ENCODE data around the gene AKAIN1.
A peak's percentile ranks its signal among the peaks of the same experiment; 100 is the strongest.

Gene AKAIN1

GRCh38 chr18:5159080-5159479 is 38.0 kb downstream of the AKAIN1 start:
- DNase-seq (ENCODE audit: low spot score), result peak; percentile 58

GRCh38 chr18:5158587-5158986 is 38.5 kb downstream of the AKAIN1 start:
- DNase-seq (ENCODE audit: low spot score), result no peak

- DNase-seq (ENCODE audit: low spot score), result no peak
These were observed 38.9 kb downstream of the AKAIN1 start for GRCh38 chr18:5158172-5158571.

DNA sequence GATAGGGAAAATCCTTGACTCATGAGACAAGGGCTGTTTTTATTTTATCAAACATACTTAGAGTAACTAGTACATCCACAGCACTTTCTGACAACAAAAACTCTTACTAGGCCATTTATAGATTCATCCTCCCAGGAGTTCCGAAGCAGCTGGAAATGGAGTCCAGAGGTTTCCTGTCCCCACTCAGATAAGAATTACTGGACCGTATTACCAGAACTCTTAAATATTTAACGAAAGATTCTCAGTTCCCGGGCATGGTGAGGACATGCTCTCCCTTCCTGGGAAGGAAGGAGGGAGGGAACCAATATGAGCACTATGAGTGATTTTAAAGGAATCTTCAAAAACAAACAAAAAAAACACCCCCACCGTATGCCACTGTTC is 41.2 kb downstream of the AKAIN1 start:
- DNase-seq (ENCODE audit: low spot score), result no peak

GRCh38 chr18:5155218-5155906 is 41.7 kb downstream of the AKAIN1 start:
- DNase-seq (ENCODE audit: low spot score), result no peak

DNA sequence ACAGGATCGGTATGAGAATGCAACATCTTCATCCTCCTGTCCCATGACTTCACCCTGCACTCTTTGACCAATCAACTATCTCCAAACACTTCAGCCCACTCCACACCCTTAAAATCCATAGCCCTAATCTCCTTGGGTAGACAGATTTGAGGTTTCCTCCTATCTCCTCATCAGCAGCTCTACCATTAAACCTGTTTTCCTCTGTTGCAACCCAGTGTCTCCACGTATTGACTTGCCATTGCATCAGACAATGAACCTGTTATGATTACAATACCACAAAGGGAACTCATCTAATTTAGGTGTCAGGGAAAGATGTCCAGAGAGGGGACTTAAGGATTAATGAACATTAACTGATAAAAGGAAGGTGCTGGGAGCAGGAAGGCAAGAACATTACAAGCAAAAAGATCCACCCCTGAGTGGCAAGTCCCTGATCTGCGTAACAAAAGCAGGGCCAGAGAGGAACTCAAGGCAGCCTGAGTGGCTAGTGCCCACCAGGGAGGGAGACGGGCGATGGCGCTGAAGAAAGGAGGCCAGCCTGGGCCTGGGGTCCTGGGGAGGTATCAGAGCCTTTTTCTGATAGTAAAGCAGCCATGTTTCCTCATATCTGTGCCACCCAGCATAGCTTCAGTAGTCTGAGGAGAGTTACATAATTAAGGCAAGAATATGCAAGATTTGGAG is 44.6 kb downstream of the AKAIN1 start:
- no peak for DNase-seq (ENCODE audit: low spot score)

GRCh38 chr18:5150894-5151293 is 46.2 kb downstream of the AKAIN1 start:
- DNase-seq (ENCODE audit: low spot score), result no peak

DNA sequence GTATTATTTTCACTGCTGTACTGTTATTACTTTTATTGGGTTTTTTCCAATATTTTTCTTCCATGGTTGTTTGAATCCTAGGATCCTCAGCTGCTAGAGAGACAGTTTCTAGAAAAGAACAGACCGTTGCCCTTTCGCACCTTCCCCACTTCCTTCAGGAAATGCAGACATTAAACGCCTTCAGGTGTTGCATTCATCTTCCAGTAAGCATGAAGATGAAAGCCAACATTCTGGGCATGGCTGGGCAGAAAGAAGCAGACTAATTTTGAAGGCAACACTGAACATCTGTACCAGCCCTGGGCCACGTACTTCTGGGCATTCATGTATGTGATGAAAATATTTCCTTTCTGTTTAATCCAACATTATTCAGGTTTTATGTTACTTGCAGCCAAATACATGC is 51.0 kb downstream of the AKAIN1 start:
- DNase-seq (ENCODE audit: low spot score), result no peak

- DNase-seq (ENCODE audit: low spot score), result no peak
These were observed 51.8 kb downstream of the AKAIN1 start for GRCh38 chr18:5145168-5145825.

DNA sequence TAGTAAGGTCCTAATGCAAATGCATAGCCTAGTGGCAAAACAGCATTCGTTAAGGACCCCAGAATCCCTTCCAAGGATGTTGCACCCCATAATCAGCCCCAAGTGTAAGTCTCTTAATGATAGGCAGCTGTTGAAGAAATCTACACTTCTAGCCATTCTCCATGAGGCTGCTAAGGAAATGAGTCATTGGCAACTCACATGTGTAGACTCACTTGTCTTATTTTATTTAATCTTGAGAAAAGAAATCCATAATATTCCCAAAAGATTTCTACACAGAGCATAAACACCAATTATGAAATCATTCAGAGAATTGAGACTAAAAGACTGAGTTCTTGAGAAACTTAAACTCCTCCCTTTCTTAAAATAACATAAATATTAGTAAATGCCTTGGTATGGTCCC is 52.4 kb downstream of the AKAIN1 start:
- DNase-seq (ENCODE audit: low spot score), result no peak

DNA sequence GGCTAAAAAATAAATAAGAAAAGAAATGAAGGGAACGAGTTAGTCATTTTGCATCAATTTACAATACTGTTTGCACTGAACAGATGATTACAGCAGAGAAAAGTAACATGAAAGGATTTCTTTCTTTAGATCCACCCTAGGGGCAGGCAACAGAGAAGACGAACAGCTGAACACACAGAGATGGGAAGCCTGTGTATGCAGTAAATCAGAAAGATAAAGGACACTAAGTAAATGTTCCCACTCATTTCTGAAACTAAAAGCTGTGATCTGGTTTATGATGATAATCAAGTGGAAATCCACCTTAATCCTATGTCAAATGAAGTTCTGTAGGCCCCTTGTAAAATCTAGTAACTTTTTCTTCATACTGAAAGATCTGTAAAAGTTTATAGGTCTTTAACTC is 54.2 kb downstream of the AKAIN1 start:
- no peak for DNase-seq (ENCODE audit: low spot score)

DNA sequence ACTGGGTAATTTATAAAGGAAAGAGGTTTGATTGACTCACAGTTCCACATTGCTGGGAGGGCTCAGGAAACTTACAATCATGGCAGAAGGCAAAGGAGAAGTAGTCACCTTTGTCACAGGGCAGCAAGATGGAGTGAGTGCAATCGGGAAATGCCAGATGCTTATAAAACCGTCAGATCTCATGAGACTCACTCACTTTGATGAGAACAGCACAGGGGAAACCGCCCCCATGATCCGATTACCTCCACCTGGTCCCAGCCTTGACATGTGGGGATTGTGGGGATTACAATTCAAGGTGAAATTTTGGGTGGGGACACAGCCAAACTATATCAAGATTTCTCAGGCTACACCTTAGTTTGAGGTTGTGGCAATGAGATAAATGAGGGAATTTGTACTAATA is 54.9 kb downstream of the AKAIN1 start:
- DNase-seq (ENCODE audit: low spot score), result no peak

GRCh38 chr18:5137261-5137660 is 59.8 kb downstream of the AKAIN1 start:
- no peak for DNase-seq (ENCODE audit: low spot score)

- no peak for DNase-seq (ENCODE audit: low spot score)
These were observed 64.1 kb downstream of the AKAIN1 start for GRCh38 chr18:5132987-5133386.

GRCh38 chr18:5122272-5122671 is 74.8 kb downstream of the AKAIN1 start:
- DNase-seq (ENCODE audit: low spot score), result peak; percentile 13

DNA sequence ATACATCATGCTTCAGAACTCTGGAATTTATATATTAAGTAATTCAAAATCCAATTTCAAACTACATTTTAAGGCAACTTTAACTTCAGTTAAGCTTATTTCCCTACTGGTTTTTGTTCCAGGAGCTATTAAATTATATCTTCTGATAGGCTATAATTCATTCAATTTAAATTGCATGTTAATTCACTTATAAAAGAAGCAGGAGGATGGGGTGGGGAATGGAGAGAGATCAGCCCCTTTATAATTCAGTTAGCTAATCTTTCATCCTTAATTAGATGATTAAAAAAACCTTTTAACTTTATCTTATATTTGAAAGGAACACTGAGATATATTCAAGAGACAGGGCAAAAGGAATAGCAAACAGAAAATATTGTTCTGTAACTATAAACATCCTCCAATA is 86.8 kb downstream of the AKAIN1 start:
- DNase-seq (ENCODE audit: low spot score), result no peak

DNA sequence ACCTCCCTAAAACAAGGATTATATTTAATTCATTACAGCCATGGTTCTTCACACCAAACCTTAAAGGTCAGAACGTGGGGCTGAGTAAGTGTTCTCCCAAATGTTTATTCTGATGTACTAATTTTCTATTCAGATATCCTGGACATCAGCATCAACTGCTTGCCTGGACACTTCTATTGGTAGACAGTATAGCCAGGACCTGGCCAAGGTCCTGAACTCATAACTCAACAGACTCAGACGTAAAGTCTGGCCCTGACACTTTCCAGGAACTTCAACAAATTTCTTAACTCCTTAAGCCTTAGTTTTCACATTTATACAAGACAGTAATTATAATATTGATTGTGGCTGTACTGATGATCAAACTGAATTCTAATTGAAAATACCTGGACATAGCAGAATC is 89.1 kb downstream of the AKAIN1 start:
- no peak for DNase-seq (ENCODE audit: low spot score)

GRCh38 chr18:5106730-5107129 is 90.3 kb downstream of the AKAIN1 start:
- DNase-seq (ENCODE audit: low spot score), result peak; percentile 3

- DNase-seq (ENCODE audit: low spot score), result no peak
These were observed 92.8 kb downstream of the AKAIN1 start for GRCh38 chr18:5104246-5104645.

DNA sequence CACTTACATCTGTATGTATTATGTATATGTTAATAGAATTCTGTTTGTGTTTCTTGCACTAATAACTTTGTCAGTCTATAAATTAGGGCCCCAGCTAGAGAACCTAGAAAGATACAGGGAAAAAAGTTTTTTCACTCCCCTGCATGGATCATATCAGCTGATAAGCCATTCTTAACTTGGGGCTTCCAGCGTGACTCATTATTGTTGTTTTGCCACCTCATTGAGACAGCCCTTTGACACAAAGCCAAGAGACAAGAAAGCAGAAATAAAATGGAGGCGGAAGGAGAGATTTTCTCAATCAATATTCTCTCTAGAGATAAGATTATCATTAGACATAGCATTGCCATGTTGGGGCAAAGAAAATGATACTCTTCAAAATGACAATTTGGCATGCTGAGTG is 93.4 kb downstream of the AKAIN1 start:
- DNase-seq (ENCODE audit: low spot score), result no peak

DNA sequence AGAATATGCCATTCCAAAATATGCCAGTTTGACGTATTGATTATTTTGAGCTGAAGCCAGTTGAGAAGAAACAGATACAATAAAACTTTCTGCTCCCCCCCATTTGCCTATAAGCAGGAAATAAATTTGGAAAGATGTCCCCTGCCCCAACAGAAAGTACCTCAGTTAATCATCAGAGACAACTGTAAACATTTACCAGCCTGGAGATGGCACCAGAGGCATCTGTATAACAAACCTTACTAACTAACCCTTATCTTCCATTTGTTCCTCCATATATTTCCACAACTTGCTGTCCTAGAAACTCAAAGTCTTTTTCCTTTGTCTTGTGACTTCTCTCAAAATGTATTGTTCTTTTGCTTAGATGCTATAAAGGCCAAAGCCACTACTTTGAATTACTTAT is 93.8 kb downstream of the AKAIN1 start:
- no peak for DNase-seq (ENCODE audit: low spot score)

GRCh38 chr18:5097116-5097703 is 99.8 kb downstream of the AKAIN1 start:
- no peak for DNase-seq (ENCODE audit: low spot score)

DNA sequence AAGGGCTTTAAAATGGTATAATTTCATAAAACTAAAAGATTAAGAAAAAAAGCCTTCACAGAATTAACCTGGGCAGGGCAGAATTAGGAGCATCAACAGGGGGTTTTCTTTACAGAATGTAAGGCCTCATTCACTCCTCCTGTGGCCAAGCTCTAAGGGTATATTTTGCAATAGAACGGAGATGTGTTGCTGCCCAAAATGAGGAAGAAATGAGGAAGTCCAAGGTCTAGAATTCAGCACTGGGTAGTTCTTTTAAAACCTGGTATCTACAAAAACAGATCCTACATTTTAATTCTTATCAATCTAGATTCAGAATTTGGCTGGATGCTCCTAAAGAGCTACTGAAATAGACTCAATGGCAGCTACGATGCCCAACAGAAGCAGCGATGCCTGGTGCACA is 101.8 kb downstream of the AKAIN1 start:
- DNase-seq (ENCODE audit: low spot score), result no peak
